ENCODE data around the gene OR2Y1. TPM values are rescaled to one million over a fixed set of nuclear protein-coding genes. Genes with fewer than 3 reads are reported as not detected.

The OR2Y1 gene
- polyA plus RNA-seq, 1 donor from 2014 or later = not detected

DNA sequence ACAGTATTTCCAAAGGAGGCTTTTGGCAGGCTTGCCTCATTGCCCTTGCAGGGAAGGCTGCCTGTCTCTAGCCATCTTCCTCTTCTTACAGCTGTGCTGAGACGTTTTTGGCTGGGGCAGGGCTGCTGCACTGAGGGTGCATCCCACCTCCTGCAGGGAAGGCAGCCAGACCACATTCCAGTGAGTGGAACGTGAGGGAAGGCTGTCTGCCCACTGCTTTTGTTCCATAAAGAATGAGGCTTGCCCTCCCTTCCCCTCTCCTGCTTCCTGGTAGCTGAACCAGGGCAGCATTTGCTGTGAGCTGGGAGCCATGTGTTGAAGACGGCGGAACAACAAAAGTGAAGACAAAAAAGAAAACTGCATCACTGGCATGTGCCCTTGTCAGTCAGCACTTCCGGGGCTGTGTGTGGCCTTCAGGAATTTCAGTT, 46.0 kb upstream of the OR2Y1 start:
- TF ChIP-seq, protein P1, sequence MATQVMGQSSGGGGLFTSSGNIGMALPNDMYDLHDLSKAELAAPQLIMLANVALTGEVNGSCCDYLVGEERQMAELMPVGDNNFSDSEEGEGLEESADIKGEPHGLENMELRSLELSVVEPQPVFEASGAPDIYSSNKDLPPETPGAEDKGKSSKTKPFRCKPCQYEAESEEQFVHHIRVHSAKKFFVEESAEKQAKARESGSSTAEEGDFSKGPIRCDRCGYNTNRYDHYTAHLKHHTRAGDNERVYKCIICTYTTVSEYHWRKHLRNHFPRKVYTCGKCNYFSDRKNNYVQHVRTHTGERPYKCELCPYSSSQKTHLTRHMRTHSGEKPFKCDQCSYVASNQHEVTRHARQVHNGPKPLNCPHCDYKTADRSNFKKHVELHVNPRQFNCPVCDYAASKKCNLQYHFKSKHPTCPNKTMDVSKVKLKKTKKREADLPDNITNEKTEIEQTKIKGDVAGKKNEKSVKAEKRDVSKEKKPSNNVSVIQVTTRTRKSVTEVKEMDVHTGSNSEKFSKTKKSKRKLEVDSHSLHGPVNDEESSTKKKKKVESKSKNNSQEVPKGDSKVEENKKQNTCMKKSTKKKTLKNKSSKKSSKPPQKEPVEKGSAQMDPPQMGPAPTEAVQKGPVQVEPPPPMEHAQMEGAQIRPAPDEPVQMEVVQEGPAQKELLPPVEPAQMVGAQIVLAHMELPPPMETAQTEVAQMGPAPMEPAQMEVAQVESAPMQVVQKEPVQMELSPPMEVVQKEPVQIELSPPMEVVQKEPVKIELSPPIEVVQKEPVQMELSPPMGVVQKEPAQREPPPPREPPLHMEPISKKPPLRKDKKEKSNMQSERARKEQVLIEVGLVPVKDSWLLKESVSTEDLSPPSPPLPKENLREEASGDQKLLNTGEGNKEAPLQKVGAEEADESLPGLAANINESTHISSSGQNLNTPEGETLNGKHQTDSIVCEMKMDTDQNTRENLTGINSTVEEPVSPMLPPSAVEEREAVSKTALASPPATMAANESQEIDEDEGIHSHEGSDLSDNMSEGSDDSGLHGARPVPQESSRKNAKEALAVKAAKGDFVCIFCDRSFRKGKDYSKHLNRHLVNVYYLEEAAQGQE (IDR thresholded peaks at IDR 0.05; ENCODE audit: borderline replicate concordance) = no peak
- TF ChIP-seq, protein P2, sequence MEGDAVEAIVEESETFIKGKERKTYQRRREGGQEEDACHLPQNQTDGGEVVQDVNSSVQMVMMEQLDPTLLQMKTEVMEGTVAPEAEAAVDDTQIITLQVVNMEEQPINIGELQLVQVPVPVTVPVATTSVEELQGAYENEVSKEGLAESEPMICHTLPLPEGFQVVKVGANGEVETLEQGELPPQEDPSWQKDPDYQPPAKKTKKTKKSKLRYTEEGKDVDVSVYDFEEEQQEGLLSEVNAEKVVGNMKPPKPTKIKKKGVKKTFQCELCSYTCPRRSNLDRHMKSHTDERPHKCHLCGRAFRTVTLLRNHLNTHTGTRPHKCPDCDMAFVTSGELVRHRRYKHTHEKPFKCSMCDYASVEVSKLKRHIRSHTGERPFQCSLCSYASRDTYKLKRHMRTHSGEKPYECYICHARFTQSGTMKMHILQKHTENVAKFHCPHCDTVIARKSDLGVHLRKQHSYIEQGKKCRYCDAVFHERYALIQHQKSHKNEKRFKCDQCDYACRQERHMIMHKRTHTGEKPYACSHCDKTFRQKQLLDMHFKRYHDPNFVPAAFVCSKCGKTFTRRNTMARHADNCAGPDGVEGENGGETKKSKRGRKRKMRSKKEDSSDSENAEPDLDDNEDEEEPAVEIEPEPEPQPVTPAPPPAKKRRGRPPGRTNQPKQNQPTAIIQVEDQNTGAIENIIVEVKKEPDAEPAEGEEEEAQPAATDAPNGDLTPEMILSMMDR (IDR thresholded peaks at IDR 0.05; ENCODE audit: poor library complexity, severe bottlenecking) = no peak
- TF ChIP-seq EP300 (conservative IDR thresholded peaks at IDR 0.05; ENCODE audit: poor library complexity, severe bottlenecking) (no peak), EZH2 (IDR thresholded peaks at IDR 0.05; ENCODE audit: borderline replicate concordance, insufficient read depth, low read length, poor library complexity, severe bottlenecking) (no peak), MXI1 (conservative IDR thresholded peaks at IDR 0.05; ENCODE audit: poor library complexity, severe bottlenecking) (no peak), POLR2AphosphoS5 (IDR thresholded peaks at IDR 0.05) (no peak)
- H3K9me3 ChIP-seq (ENCODE audit: low read length) = no peaks in the 10 kb centered on the region
- H4K20me1 ChIP-seq (ENCODE audit: insufficient read depth) = no peaks in the 10 kb centered on the region
- no peaks in the 10 kb centered on the region for H3K9me2 ChIP-seq (ENCODE audit: insufficient read depth, low read length)
- H3K9ac ChIP-seq (ENCODE audit: low read length) = no peak overlapping the region
- no peak overlapping the region for H3K4me3 ChIP-seq (ENCODE audit: low read length)
- no peaks in the 10 kb centered on the region for H3K79me2 ChIP-seq (replicated peaks; ENCODE audit: insufficient read depth, low read length)
- H2AFZ ChIP-seq (ENCODE audit: low read depth, low read length) = no peak overlapping the region
- no peak overlapping the region for H3K27ac ChIP-seq (ENCODE audit: low read length)
- H3K36me3 ChIP-seq (ENCODE audit: insufficient read depth, low read length) = no peaks in the 10 kb centered on the region
- H3K4me2 ChIP-seq (ENCODE audit: low read length) = no peak overlapping the region
- H3F3A ChIP-seq (ENCODE audit: insufficient read depth, low read length, poor library complexity, severe bottlenecking) = no peaks in the 10 kb centered on the region
- no peaks in the 10 kb centered on the region for H3K27me3 ChIP-seq (ENCODE audit: insufficient read depth, low read depth, low read length)

DNA sequence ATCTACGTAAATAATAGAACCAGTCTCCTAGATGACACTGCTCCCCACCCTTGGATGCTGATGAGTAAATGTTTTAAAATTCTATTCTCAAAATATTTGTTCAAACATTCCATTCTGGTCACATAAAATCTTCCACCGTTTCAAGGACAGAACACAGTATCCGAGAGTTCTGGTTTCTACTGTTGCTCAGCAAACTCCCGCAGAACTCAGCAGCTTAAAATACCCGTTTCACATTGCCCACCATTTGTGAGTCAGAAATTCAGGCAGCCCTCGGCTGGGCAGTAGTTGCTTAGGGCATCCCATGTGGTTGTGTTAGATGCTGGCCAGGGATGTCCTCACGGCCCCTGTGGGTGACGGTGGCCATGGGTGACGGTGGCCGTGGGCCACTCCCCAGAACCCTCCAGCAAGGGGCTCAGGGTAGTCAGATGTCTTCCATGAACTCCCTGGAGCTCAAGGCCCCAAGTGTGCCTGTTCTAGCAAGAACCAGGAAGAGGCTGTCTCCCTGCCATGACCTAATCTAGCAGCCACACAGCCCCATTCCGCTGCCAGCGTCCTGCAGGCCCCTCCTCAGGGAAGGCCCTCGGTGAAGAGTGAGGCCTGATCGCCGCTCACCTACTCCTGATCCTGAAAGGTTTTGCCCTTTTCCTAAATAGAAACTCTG, 45.4 kb upstream of the OR2Y1 start:
- no peak overlapping the region for H2AFZ ChIP-seq (ENCODE audit: low read depth, low read length)

DNA sequence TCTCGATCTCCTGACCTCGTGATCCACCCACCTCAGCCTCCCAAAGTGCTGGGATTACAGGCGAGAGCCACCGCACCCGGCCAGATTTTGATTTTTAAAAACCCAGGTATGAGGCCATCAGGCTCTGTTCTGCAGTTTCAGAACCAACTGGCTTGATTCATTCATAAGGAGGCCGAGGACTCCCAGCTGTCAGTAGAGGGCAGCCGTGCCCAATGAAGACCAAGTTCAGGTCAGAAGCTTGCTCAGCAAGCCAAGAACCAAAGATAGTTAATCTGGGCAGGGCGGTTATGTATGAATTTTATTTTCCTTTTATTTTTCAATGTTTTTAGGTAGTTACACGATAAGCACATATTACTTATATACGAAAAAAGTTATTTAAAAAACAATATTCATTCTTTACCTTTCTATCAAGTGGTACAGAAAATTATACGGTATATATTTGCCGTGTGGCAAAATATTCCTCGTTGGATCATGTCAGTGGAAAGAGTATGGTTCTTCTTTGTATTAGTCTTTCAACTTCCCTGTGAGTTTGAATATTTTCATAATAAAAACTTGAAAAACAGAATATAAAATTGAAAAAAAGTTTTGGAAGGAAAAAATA, 44.7 kb upstream of the OR2Y1 start:
- H3K4me3 ChIP-seq (ENCODE audit: low read length) = no peak overlapping the region

More for the DNA sequence above, 45.4 kb upstream of the OR2Y1 start:
- no peaks in the 10 kb centered on the region for H4K20me1 ChIP-seq (ENCODE audit: insufficient read depth)
- H3K79me2 ChIP-seq (replicated peaks; ENCODE audit: insufficient read depth, low read length) = no peaks in the 10 kb centered on the region
- no peaks in the 10 kb centered on the region for H3K27me3 ChIP-seq (ENCODE audit: insufficient read depth, low read depth, low read length)
- no peaks in the 10 kb centered on the region for H3K9me3 ChIP-seq (ENCODE audit: low read length)
- no peak overlapping the region for H3K9ac ChIP-seq (ENCODE audit: low read length)
- H3K27ac ChIP-seq (ENCODE audit: low read length) = no peak overlapping the region
- no peaks in the 10 kb centered on the region for H3F3A ChIP-seq (ENCODE audit: insufficient read depth, low read length, poor library complexity, severe bottlenecking)
- H3K4me3 ChIP-seq (ENCODE audit: low read length) = no peak overlapping the region
- H3K4me2 ChIP-seq (ENCODE audit: low read length) = no peak overlapping the region
- TF ChIP-seq SMC3 (conservative IDR thresholded peaks at IDR 0.05; ENCODE audit: poor library complexity) = no peak
- TF ChIP-seq EZH2 (IDR thresholded peaks at IDR 0.05; ENCODE audit: borderline replicate concordance, insufficient read depth, low read length, poor library complexity, severe bottlenecking) = no peak
- no peaks in the 10 kb centered on the region for H3K9me2 ChIP-seq (ENCODE audit: insufficient read depth, low read length)
- no peaks in the 10 kb centered on the region for H3K36me3 ChIP-seq (ENCODE audit: insufficient read depth, low read length)

More for the DNA sequence above, 44.7 kb upstream of the OR2Y1 start:
- Histone ChIP-seq H3K9ac (ENCODE audit: low read length) (no peak overlapping the region), H4K20me1 (ENCODE audit: insufficient read depth) (no peaks in the 10 kb centered on the region), H2AFZ (ENCODE audit: low read depth, low read length) (no peak overlapping the region), H3K27me3 (ENCODE audit: insufficient read depth, low read depth, low read length) (no peaks in the 10 kb centered on the region), H3K79me2 (replicated peaks; ENCODE audit: insufficient read depth, low read length) (no peaks in the 10 kb centered on the region), H3K36me3 (ENCODE audit: insufficient read depth, low read length) (no peaks in the 10 kb centered on the region), H3K9me2 (ENCODE audit: insufficient read depth, low read length) (no peaks in the 10 kb centered on the region), H3K9me3 (ENCODE audit: low read length) (no peaks in the 10 kb centered on the region), H3F3A (ENCODE audit: insufficient read depth, low read length, poor library complexity, severe bottlenecking) (no peaks in the 10 kb centered on the region), H3K27ac (ENCODE audit: low read length) (no peak overlapping the region), H3K4me2 (ENCODE audit: low read length) (no peak overlapping the region)
- TF ChIP-seq EZH2 (IDR thresholded peaks at IDR 0.05; ENCODE audit: borderline replicate concordance, insufficient read depth, low read length, poor library complexity, severe bottlenecking) (no peak), EP300 (conservative IDR thresholded peaks at IDR 0.05; ENCODE audit: poor library complexity, severe bottlenecking) (no peak), RAD21 (conservative IDR thresholded peaks at IDR 0.05) (peak; percentile 70), SMC3 (conservative IDR thresholded peaks at IDR 0.05; ENCODE audit: poor library complexity) (peak; percentile 51), POLR2AphosphoS5 (IDR thresholded peaks at IDR 0.05) (no peak)
- TF ChIP-seq, protein P2 (IDR thresholded peaks at IDR 0.05; ENCODE audit: poor library complexity, severe bottlenecking) = peak; percentile 61

Measured in neural cell (in vitro differentiated cells).